Peyer's patch (tissue), 4 donors: ENCODE measurements around the gene IL1RL2.

Experiments
- CTCF ChIP-seq, 6 experiments: fragments of 450-650 bp in 4 of 6; fragments of 200-600 bp in 2 of 6; sonication (generic) in 1 of 6; IDR thresholded peaks; one replicate each; pipeline ENCODE4 v1.5.1; 2017 to 2019; ENCODE audit warnings: antibody characterized with exemption in 6 of 6, mild to moderate bottlenecking in 3 of 6, moderate library complexity in 1 of 6
- POLR2A ChIP-seq, 2 donors: fragments of 450-650 bp; IDR thresholded peaks; one replicate each; pipeline ENCODE4 v1.5.1; 2017; ENCODE audit warnings: antibody characterized with exemption in 2 of 2, mild to moderate bottlenecking in 2 of 2, moderate library complexity in 2 of 2

- TF ChIP-seq CTCF (IDR thresholded peaks at IDR 0.05) (no peak), POLR2A (IDR thresholded peaks at IDR 0.05) (no peak)
These were observed 86.9 kb downstream of the IL1RL2 start for GRCh38 chr2:102273619-102274211.
